HG03558 (cell line): ENCODE data around the gene DIDO1.
"Not testable (repeated sequence)": the region's sequence is repeated elsewhere in the genome, so short reads cannot be mapped to it uniquely, and the experiment has no call there.

Experiments used
- ATAC-seq: cut with Tn5 transposase; IDR thresholded peaks from one replicate; pipeline ENCODE4 v1.9.1; 2021; ENCODE audit warnings: moderate number of reproducible peaks; ENCODE audit not compliant: unreplicated experiment; ENCODE audit errors: extremely low read depth

Gene DIDO1

DNA sequence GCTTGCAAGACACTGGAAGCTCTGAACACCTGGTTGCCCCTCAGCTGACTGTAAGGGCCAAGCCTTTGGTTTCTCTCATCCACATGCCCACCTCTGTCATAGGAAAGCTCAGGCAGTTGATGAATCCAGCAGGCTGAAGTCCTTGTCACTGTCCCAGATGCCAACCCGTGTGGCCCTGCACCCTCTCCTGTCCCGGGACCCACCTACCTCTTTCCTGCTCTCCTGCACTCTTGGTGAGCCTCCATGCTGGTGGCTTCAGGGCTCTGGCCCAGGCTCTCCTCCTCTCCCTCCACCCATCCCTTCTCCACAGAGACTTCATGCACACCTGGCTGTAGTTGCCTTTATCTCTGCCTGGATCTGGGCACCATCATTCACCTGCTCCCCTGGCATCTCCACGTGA, 7.7 kb upstream of the DIDO1 start:
- ATAC-seq, result no peak

DNA sequence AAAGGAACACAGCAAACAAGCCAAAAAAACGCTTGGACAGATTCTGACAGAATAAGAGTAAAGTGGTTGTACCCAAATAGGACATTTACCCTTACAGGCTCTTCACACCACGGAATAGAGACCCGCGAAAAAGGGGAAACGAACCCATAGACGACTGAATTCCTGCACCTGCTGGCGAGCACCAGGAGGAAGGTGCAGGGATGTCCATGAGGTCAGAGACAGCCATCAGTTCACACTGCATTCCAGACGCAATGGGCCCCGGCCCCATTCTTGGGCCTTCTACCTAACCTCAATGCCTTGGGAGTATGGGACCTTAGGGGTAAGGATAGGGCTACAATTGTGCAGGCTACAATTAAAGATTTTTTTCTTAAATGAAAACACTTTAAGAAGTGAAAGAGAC, 5.2 kb upstream of the DIDO1 start:
- ATAC-seq, result no peak

DNA sequence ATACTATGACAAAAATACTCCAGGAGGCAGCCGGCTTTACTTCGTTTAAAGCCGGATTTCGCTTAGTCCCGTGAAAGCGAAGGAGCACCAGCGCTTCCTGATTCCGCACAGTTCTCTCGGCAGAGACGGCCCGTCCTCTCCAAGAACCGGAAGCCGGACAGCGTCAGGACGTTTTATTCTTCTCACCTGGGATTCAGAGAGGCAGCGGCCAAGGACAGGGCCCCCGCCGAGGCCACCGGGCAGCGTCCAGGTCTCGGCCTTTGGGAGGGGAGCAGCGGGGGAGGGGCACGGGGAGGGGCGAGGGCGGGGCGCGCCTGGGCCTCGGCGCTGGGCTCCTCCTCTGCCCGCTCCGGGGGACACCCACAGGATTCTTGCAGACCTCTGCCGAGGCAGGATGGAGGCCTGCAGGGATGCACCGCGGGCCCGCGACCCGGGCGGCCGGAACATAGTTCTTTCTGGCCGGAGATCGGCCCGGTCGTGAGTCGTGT, 2.8 kb upstream of the DIDO1 start:
- no peak for ATAC-seq

DNA sequence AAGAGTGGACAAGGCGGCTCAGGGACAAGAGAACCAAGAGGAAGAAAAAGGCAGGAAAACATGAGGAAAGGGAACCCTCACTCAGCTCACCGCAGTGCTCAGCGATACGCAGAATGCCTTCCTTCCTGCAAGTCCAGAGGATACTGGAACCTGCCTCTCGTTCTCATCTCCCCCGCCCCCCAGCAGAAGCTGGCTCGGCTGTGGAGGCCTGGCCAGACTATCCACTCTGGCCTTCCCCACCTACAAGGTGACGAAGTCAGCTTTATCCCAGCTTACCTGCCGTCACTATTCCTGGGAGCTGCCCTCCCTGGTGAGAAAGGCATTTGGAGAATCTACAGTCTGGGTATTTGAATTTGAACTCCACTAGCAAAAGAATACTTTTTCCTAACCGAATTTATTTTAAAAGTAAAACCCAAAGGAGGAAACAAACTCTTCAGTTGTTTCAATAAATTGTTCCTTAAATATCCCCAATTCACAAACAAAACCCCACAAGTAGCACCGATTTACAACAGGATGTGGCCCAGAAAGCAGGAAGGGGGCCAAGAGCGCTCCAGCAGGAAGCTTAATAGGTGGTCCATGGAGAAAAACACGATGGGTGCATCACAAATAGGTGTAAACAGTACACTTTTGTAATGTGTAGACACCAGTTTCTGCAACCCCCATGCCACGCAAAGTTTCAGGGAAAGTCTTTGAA, 2.1 kb upstream of the DIDO1 start:
- no peak for ATAC-seq

DNA sequence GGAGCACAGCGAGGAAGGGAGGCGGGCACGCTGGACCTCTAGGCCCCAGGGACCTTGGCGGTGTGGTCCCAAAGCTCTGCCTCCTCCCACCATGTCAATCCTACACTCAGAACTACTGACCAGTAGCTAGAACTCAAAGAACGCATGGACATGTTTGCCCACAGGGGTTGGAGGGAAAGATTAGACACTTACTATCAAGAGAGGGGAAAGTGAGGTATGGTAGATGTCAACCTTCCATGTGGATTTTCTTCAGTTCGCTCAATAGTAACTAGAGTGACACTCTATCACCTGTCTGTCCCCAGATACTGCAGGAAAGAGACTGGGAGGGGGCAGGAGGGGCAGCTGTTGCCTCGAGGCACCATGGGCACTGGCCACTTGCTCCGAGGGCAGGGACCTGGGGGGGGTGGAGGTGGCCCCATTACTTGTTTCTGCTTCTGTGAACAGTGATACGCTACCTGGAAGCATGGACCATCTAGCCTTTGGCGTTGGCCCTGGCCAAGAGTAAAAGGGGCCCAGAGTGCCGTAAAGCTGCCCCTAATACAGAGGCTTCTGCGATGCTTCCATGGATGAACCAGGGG, 912 bp upstream of the DIDO1 start:
- no peak for ATAC-seq

DNA sequence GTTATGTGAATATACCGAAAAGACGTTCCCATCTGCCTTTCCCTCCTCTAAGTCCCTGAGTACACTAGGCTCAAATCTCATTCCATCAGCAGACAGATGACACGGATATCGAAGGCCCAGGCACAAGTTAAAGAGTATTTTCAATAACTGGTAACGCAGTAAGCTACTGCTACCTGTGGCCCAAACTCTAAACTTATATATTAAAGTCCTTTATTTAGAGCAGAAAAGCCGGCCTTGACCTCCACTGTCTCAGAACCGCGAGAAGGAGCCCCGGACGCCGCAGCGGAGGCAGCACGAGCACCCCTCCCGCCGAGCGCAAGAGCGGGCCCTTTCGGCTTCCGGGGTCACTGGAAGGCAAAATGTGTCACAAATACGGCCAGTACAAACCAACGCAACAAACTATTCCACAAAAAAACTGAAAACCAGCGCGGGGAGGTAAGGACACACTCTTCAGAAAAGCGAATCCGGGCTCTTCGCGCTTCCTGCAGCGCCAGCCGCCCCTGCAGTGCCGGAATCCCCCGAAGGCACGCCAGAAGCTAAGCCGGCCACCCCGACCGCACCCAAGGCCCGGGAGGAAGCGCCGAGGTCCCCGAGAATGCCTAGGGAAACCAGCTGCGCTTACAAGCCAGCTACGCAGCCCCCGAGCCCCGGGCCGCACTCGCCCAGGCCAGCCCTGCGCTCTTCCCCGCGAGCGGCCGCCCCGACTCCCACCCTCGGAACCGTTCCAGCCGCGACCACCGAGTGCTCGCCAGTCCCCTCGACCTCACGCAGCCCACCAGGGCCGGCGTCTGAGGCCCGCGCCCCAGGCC, 681 bp downstream of the DIDO1 start:
- ATAC-seq, result no peak

DNA sequence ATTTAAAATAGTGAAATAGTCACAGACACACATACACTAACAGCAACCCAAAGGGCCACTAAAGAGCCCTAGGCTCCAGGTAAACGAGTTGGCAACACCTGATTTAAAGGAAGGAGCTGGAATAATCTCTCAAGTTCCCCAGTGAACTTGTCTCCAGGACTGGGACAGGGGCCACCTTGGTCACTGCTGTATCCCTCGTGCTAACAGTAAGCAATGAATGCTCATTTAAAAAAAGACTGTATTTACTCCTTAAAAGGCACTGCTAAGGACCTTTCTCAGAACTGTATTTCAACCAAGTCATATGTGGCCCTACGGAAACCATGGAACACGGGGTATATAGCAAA, 1.3 kb downstream of the DIDO1 start:
- ATAC-seq, result no peak

DNA sequence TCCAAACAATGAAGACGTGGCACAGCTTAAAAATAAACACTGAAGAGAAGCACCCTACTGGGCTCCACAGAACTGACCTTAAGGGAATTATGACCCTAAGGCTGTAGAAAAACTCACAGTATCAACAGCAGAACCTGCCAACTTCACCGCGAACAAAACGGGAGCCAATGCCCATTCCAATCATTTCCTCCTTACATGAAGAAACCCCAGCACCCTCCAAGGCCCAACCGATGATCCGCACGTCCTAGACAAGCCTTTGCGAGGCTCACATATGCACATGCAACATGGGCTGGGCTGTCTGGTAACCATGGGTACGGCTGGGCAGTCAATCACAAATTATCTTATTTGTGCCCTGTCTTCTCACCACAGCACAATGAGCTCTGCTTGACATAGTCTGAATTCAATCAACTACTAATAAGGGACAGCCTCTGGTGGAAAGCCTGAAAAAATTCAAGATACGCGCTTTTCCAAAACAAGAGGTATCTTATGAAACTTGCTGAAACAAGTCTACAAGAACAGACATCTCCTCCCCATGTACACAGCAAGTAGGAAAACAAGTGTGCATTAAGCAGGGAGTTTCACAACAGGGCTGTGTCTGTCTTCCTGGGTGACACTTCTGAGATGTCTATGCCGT, 1.7 kb downstream of the DIDO1 start:
- no peak for ATAC-seq

DNA sequence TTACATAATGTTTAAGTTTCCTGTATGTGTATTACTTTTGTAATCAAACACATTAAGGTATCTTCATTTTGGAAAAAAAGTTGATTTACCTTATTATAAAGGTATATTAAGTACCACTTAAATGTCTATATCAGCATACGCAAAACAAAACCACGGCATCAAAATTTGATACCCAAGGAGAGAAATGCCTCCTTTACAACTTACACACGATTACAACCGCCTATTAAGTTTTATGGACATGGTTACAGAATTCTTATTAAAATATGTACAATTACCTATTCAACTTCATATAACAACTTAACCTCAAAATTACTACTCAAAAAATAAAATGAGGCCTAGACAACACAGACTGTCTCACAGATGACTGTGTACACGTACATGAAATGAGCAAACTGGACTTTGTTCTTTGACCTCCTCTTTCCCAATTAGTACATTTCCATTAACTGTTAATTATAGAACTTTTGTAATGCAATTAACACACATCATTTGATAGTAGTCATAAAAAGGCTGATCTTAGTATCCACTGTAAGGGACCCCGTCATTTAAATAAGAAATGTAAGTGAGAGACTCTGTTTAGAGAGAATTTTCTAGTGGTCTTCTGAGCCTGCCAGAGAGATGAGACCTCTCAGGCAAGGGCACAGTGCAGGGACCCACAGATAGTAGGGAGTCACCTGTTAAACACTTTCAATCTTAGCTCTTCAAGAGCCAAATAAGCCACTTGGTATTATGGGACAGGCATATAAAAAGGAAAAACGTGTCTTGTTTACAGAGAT, 2.5 kb downstream of the DIDO1 start:
- ATAC-seq, result no peak

DNA sequence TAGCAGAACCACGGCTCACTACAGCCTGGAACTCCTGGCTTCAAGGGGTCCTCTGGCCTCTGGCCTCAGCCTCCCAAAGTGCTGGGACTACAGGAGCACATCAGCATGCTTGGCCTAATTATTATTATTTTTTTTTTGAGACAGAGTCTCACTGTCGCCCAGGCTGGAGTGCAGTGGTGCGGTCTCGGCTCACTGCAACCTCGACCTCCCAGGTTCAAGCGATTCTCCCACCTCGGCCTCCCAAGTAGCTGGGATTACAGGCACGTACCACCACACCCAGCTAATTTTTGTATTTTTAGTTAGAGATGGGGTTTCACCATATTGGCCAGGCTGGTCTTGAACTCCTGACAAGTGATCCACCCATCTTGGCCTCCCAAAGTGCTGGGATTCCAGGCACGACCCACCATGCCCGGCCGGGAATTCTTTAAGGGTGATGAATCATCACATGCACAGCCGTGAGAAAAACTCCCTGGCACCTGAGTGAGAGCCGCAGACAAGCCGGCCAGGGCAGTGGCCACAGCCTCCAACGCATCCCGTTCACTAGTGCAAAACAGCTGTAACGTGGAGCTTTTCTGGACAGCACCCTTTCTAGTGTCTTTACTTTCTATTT, 3.1 kb downstream of the DIDO1 start:
- not testable (repeated sequence) for ATAC-seq

DNA sequence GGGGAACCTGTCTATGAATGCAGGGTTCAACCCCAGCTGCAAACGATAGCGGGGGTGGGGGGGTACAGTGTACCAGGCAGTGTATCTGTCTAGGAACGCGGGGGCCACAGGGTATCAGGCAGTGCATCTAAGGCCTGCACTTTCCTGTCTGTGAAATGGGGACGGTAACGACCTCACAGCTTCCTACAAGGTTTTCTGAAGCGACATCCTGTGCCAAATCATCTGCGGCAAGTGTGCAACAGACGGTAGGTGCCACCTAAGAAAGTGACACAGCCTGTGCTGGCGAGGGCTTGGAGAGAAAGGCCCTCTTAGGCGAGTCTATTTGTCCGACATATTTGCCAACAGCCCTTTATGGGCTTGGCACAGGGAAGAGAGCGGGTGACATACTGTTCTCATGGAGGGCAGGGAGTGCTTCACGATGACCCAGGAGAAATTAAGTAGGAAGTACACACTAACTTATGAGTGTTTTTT, 3.8 kb downstream of the DIDO1 start:
- ATAC-seq, result no peak

DNA sequence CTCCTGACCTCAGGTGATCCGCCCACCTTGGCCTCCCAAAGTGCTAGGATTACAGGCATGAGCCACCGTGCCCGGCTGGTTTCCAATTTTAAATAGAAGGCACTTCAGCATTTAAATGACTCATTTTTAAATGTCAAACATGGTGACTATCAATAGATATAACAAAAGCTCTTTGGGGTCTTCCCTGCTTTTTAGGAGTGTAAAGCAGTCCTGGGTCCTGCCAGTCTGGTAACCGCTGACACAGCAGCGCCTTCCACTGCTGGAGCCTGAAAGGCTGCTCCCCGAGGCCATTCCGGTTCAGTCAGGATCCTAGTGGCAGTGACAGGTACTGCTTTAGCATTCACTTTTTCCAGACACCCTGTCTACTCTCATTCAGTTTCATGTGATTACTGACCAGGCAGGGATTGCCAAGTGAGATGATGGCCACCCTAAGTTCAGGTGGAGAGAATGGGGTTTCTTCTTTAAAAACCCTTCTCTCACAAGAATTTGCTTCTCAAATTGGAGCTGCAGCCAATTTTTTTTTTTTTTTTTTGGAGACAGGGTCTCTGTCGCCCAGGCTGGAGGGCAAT, 5.1 kb downstream of the DIDO1 start:
- no peak for ATAC-seq

DNA sequence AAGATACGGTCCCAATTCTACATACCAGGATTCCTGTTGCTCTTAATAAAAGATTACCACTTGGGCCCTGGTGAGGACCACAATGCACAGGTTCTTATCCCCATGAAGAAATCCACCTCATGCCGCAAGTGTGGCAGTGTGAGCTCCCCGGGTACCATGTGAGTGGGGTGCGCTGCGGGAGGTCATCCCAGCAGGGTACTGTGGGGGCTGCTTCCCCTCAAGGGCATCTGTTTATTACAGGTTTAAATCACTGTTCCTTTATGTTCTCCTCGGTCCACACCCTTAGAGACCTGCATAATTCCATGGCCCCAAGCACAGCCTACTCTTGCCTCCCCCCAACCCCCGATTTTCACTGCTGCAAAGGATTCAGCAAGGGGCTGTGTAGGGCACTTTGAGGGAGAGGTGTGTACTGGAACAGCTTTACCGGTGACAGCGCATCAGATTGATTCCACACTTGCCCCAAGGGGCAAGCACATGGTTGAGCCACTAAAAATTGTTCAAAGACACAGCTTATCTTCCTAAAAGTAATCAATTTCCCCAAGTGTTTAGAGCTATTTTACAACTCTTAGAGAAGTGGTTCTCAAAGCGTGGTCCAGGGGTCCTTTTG, 6.2 kb downstream of the DIDO1 start:
- no peak for ATAC-seq

DNA sequence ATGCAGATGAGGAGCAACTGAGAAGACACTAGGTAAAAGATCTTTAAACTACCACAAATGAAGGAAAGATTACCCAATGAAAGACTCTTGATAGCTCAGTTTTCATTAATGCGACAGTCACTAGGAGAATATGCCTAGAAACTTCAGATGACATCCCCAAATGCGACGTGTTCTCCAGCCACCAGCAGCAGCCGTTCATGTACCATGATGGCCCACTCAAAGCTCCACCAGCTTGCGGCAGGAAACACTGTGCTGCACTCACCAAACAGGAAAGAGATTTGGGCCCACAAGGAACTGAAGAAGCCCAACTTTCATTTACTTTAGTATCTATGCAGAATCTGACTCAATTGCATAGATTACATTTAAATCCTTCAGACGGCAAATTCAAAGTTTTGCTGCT, 7.5 kb downstream of the DIDO1 start:
- no peak for ATAC-seq

DNA sequence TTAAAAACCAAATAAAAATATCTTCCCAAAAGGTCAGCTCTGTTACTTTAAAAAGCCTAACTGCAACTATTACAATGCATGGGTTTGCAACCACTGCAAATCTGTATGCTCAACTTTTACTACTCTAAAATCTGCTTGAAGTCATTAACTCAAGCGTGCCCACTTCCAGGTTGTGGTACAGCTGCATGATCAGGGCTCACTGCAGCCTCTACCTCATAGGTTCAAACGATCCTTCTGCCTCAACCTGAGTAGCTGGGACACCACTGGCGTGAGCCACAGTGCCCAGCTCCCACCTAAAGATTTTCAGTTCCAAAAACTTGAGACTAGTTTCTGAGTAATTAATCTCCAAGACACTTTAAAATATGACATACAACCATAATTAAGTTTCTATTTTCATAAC, 8.2 kb downstream of the DIDO1 start:
- no peak for ATAC-seq

DNA sequence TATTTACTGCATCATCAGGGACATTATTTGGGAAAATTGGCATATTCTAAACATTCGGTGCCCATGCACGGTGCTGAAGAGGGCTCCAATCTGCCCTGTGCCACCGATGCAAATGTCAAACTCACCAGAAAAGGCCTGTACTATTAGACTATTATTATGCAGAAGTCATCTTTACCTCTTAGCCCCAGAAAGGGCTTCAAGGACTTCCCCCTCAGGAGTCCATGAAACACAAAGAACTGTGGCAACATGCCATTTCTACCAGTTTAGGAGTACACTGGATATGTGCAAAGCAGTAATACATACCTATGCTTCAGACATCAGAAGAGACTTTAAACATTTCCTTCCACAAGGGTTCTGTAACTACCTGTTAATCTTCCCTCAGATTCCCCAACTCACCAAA, 8.6 kb downstream of the DIDO1 start:
- no peak for ATAC-seq

DNA sequence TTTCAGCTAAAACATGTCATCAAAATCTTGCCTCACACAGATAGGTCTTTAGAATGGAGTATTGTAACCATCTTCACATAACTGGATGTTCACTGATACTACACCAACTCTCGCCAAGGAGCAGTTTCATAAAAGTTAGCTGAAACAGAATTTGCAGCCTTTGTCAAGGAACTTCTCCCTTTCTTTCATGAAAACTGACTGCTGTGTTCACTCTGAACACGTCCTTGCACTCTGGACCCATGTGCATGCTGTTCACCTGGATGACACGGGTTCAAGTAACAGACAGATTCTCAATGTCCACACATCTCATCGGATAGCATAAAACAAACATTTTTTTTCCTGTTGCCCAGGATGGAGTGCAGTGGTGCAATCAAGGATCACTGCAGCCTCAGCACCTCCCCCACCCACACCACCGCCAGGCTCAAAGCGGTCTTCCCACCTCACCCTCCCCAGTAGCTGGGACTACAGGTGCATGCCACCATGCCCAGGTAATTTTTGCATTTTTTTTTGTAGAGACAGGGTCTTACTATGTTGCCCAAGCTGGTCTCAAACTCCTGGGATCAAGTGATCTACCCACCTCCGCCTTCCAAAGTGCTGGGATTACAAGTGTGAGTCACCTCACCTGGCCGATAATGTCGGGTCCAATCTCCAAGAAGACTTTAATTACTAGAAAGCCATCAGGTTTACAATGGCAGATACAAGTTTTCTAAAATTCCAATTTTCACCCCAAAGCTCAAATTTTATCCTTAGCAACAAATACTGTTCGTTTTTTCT, 9.4 kb downstream of the DIDO1 start:
- ATAC-seq, result no peak

DNA sequence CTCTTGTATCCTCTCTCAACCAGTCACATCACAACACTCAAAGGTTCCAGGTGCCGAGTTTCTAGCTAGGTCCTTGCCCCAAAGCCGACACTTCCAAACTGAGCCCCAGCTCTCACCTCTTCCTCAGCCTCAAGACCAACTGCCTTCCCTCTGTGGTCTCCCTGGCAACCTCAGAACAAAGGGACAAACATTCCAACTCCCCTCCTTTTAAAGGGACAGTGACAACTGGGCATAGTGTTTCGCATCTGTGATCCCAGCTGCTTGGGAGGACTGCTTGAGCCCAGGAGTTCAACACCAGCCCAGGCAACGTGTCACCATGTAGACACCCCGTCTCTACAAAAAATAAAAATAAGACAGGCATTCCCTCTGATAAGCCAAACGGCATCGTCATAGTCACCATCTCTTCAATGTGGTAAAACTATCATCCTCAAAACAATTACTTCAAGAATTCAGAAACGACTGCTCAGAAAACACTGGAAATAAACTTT, 11.3 kb downstream of the DIDO1 start:
- ATAC-seq, result no peak
